ENCODE measurements around the gene CDC25A.

The CDC25A gene

GRCh38 chr3:48188266-48189201, at the start of gene CDC25A:
Gene CDC25A (minus strand): TSS chr3:48188417. CDS start chr3:48187947, 470 bp downstream.
- peaks cover 26% of the 10 kb centered on the region for H3K4me1 Mint-ChIP-seq (ENCODE audit: low read depth)
- H3K4me3 Mint-ChIP-seq: peak within 1 kb of the TSS; percentile 91
- peak within 1 kb of the TSS; percentile 83 for H3K27ac Mint-ChIP-seq
- H3K36me3 Mint-ChIP-seq (ENCODE audit: low read depth): peaks cover 39% of the 10 kb centered on the region
- peaks cover 16% of the 10 kb centered on the region for H3K27me3 Mint-ChIP-seq
- DNase-seq: peak; percentile 91
- no peaks in the 10 kb centered on the region for H3K9me3 Mint-ChIP-seq

GRCh38 chr3:48236531-48236930, 48.3 kb upstream of the CDC25A start:
- no peak for DNase-seq
- Mint-ChIP-seq H3K4me3 (no peak overlapping the region), H3K36me3 (ENCODE audit: low read depth) (peaks cover 4% of the 10 kb centered on the region), H3K4me1 (ENCODE audit: low read depth) (peaks cover 10% of the 10 kb centered on the region), H3K27ac (no peak overlapping the region), H3K9me3 (no peaks in the 10 kb centered on the region), H3K27me3 (no peaks in the 10 kb centered on the region)

- no peak for DNase-seq
- no peak overlapping the region for H3K4me3 Mint-ChIP-seq
- no peaks in the 10 kb centered on the region for H3K27me3 Mint-ChIP-seq
- H3K27ac Mint-ChIP-seq: no peak overlapping the region
- peaks cover 4% of the 10 kb centered on the region for H3K4me1 Mint-ChIP-seq (ENCODE audit: low read depth)
- H3K36me3 Mint-ChIP-seq (ENCODE audit: low read depth): no peaks in the 10 kb centered on the region
- H3K9me3 Mint-ChIP-seq: no peaks in the 10 kb centered on the region
These were observed 45.3 kb upstream of the CDC25A start for GRCh38 chr3:48233542-48233941.

GRCh38 chr3:48232734-48233133, 44.5 kb upstream of the CDC25A start:
- H3K36me3 Mint-ChIP-seq (ENCODE audit: low read depth): no peaks in the 10 kb centered on the region

GRCh38 chr3:48232232-48232631, 44.0 kb upstream of the CDC25A start:
- H3K4me1 Mint-ChIP-seq (ENCODE audit: low read depth): peaks cover 5% of the 10 kb centered on the region
- no peaks in the 10 kb centered on the region for H3K27me3 Mint-ChIP-seq
- H3K27ac Mint-ChIP-seq: no peak overlapping the region
- H3K36me3 Mint-ChIP-seq (ENCODE audit: low read depth): no peaks in the 10 kb centered on the region
- H3K4me3 Mint-ChIP-seq: no peak overlapping the region
- DNase-seq: no peak
- H3K9me3 Mint-ChIP-seq: no peaks in the 10 kb centered on the region

More at GRCh38 chr3:48232734-48233133, 44.5 kb upstream of the CDC25A start:
- H3K27me3 Mint-ChIP-seq: no peaks in the 10 kb centered on the region
- no peak overlapping the region for H3K27ac Mint-ChIP-seq
- peak; percentile 71 for DNase-seq
- no peaks in the 10 kb centered on the region for H3K9me3 Mint-ChIP-seq
- H3K4me3 Mint-ChIP-seq: no peak overlapping the region
- H3K4me1 Mint-ChIP-seq (ENCODE audit: low read depth): peaks cover 4% of the 10 kb centered on the region

- H3K36me3 Mint-ChIP-seq (ENCODE audit: low read depth): no peaks in the 10 kb centered on the region
- H3K4me1 Mint-ChIP-seq (ENCODE audit: low read depth): peaks cover 7% of the 10 kb centered on the region
- no peak overlapping the region for H3K4me3 Mint-ChIP-seq
- H3K9me3 Mint-ChIP-seq: no peaks in the 10 kb centered on the region
- no peaks in the 10 kb centered on the region for H3K27me3 Mint-ChIP-seq
- no peak for DNase-seq
- no peak overlapping the region for H3K27ac Mint-ChIP-seq
These were observed 38.7 kb upstream of the CDC25A start for GRCh38 chr3:48226939-48227338.

- DNase-seq: no peak
- Mint-ChIP-seq H3K4me1 (ENCODE audit: low read depth) (peaks cover 7% of the 10 kb centered on the region), H3K4me3 (no peak overlapping the region), H3K27me3 (no peaks in the 10 kb centered on the region), H3K27ac (no peak overlapping the region), H3K36me3 (ENCODE audit: low read depth) (no peaks in the 10 kb centered on the region), H3K9me3 (no peaks in the 10 kb centered on the region)
These were observed 37.4 kb upstream of the CDC25A start for GRCh38 chr3:48225587-48225986.

GRCh38 chr3:48222616-48223513, 34.6 kb upstream of the CDC25A start, which contains the start of gene CAMP:
Gene CAMP (plus strand): TSS chr3:48223495. CDS start chr3:48223512, 17 bp downstream.
- Mint-ChIP-seq H3K27ac (no peak within 1 kb of the TSS), H3K4me3 (no peak within 1 kb of the TSS), H3K4me1 (ENCODE audit: low read depth) (peaks cover 7% of the 10 kb centered on the region), H3K27me3 (no peaks in the 10 kb centered on the region), H3K9me3 (no peaks in the 10 kb centered on the region), H3K36me3 (ENCODE audit: low read depth) (no peaks in the 10 kb centered on the region)
- no peak for DNase-seq

GRCh38 chr3:48220746-48221145, 32.5 kb upstream of the CDC25A start:
- no peaks in the 10 kb centered on the region for H3K27me3 Mint-ChIP-seq
- H3K27ac Mint-ChIP-seq: no peak overlapping the region
- H3K4me1 Mint-ChIP-seq (ENCODE audit: low read depth): no peaks in the 10 kb centered on the region
- H3K36me3 Mint-ChIP-seq (ENCODE audit: low read depth): no peaks in the 10 kb centered on the region
- no peak overlapping the region for H3K4me3 Mint-ChIP-seq
- no peaks in the 10 kb centered on the region for H3K9me3 Mint-ChIP-seq
- DNase-seq: no peak

- Mint-ChIP-seq H3K36me3 (ENCODE audit: low read depth) (no peaks in the 10 kb centered on the region), H3K27me3 (no peaks in the 10 kb centered on the region), H3K9me3 (no peaks in the 10 kb centered on the region), H3K4me3 (no peak overlapping the region), H3K4me1 (ENCODE audit: low read depth) (no peaks in the 10 kb centered on the region), H3K27ac (no peak overlapping the region)
- DNase-seq: no peak
These were observed 31.3 kb upstream of the CDC25A start for GRCh38 chr3:48219543-48219942.

GRCh38 chr3:48218537-48218936, 30.3 kb upstream of the CDC25A start:
- DNase-seq: no peak
- Mint-ChIP-seq H3K9me3 (no peaks in the 10 kb centered on the region), H3K4me3 (no peak overlapping the region), H3K4me1 (ENCODE audit: low read depth) (no peaks in the 10 kb centered on the region), H3K36me3 (ENCODE audit: low read depth) (no peaks in the 10 kb centered on the region), H3K27me3 (no peaks in the 10 kb centered on the region), H3K27ac (no peak overlapping the region)

GRCh38 chr3:48217449-48217848, 29.2 kb upstream of the CDC25A start:
- Mint-ChIP-seq H3K4me1 (ENCODE audit: low read depth) (no peaks in the 10 kb centered on the region), H3K4me3 (no peak overlapping the region), H3K9me3 (no peaks in the 10 kb centered on the region), H3K27me3 (no peaks in the 10 kb centered on the region), H3K36me3 (ENCODE audit: low read depth) (no peaks in the 10 kb centered on the region), H3K27ac (no peak overlapping the region)
- DNase-seq: no peak

- Mint-ChIP-seq H3K27ac (no peak overlapping the region), H3K4me1 (ENCODE audit: low read depth) (no peaks in the 10 kb centered on the region), H3K9me3 (no peaks in the 10 kb centered on the region), H3K4me3 (no peak overlapping the region), H3K36me3 (ENCODE audit: low read depth) (no peaks in the 10 kb centered on the region), H3K27me3 (no peaks in the 10 kb centered on the region)
- DNase-seq: no peak
These were observed 27.7 kb upstream of the CDC25A start for GRCh38 chr3:48215876-48216275.

- Mint-ChIP-seq H3K27ac (no peak overlapping the region), H3K4me1 (ENCODE audit: low read depth) (no peaks in the 10 kb centered on the region), H3K27me3 (no peaks in the 10 kb centered on the region), H3K36me3 (ENCODE audit: low read depth) (no peaks in the 10 kb centered on the region), H3K4me3 (no peak overlapping the region), H3K9me3 (no peaks in the 10 kb centered on the region)
- DNase-seq: no peak
These were observed 27.2 kb upstream of the CDC25A start for GRCh38 chr3:48215466-48215865.
